GM12801 (cell line): ENCODE data around the gene FGD5.

ENCODE experiments used
- CTCF ChIP-seq: IDR thresholded peaks from one replicate; pipeline ENCODE4 v1.5.1; 2011; ENCODE audit warnings: control low read depth; ENCODE audit not compliant: insufficient read length; ENCODE audit errors: extremely low read depth

FGD5 gene

DNA sequence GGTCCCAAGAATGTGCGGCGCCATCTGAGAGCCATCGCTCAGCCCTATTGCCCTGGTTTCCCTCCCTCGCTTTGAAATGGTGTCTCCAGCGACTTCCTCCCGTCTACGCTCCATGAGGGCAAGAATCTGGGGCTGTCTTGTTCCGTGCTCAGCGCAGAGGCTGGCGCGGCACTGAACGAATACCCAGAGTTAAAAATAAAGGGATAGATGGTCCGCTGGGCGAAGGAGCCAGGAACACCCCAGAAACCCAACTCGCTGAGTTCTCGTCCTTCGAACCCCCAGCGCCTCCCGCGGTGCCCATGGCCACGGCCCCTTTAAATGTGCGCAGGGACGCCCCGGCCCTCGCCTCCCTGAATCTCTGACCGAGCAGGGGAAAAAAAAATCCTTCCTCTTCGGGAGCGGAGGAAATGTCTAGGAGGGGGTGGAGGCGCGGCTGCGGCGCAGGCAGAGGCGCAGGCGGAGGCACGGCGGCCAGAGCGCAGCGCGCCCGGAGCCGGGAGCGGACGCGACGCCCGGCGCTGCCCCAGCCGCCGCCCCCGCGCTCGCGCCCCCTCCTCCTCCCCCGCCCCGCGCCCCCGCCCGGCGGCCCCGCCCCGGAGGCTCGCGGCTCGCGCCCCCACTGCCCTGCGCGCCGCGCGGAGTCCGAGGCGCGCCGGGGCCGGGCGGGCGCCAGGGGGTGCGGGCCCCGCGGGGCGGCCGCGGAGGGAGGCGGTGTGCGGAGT lies 8.5 kb upstream of the FGD5 start:
- TF ChIP-seq CTCF, result no peak

- TF ChIP-seq CTCF, result no peak
Measured at GRCh38 chr3:14810801-14811661, 7.7 kb upstream of the FGD5 start.

GRCh38 chr3:14811684-14812083 lies 7.1 kb upstream of the FGD5 start:
- no peak for TF ChIP-seq CTCF

- TF ChIP-seq CTCF, result no peak
Measured at GRCh38 chr3:14812196-14812790, 6.5 kb upstream of the FGD5 start.

GRCh38 chr3:14814411-14814871 lies 4.3 kb upstream of the FGD5 start:
- no peak for TF ChIP-seq CTCF

DNA sequence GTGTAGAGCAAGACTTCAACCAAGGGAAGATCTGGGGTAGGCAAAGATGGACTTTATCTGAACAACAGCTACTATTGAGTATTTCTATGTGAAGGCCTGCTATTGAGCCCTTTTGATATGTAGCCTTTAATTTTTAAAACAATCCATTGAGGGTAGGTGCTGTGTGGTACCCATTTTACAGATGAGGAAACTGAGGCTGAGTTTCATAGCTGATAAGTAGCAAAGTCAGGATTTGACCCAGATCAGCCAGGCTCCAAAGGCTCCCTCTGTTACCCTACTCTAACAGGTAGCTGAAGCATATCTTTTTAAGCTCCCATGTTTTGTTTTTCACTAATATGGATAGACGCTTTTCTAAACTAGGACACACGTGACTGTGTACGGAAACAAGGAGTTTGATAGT lies 2.4 kb upstream of the FGD5 start:
- TF ChIP-seq CTCF, result no peak

DNA sequence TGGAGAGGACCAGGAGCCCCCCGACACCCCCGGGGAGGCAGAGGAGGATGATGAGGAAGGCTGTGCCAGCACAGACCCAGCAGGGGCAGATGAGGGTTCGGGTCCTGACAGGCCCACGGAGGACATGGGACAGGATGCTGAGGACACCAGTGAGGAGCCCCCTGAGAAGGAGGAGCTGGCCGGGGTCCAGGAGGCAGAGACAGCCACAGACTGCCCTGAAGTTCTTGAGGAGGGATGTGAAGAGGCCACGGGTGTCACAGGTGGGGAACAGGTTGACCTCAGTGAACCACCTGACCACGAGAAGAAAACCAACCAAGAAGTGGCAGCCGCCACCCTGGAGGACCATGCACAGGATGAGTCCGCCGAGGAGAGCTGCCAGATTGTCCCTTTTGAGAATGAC lies 909 bp downstream of the FGD5 start:
- no peak for TF ChIP-seq CTCF
